Measurements from ENCODE around the gene TRABD2B. TPM values are rescaled to one million over a fixed set of nuclear protein-coding genes. Genes with fewer than 3 reads are reported as not detected.

Gene TRABD2B
- total RNA-seq, 1 donor from 2014 or later: 0.92 TPM

- DNase-seq (ENCODE audit: low read depth): no peak
- Histone ChIP-seq H3K36me3 (ENCODE audit: control insufficient read depth, insufficient read depth, low read length) (no peaks in the 10 kb centered on the region), H3K27me3 (ENCODE audit: control insufficient read depth, insufficient read depth, low read length) (peaks cover 65% of the 10 kb centered on the region), H3K4me3 (ENCODE audit: low read depth, low read length) (no peak overlapping the region)
- TF ChIP-seq CTCF (IDR thresholded peaks at IDR 0.05; ENCODE audit: insufficient read depth, low read length, poor library complexity, severe bottlenecking): no peak
These were observed 283.0 kb downstream of the TRABD2B start for GRCh38 chr1:47713975-47714767.

- Histone ChIP-seq H3K4me3 (ENCODE audit: low read depth, low read length) (no peak overlapping the region), H3K36me3 (ENCODE audit: control insufficient read depth, insufficient read depth, low read length) (no peaks in the 10 kb centered on the region), H3K27me3 (ENCODE audit: control insufficient read depth, insufficient read depth, low read length) (peaks cover 72% of the 10 kb centered on the region)
- TF ChIP-seq CTCF (IDR thresholded peaks at IDR 0.05; ENCODE audit: insufficient read depth, low read length, poor library complexity, severe bottlenecking): no peak
- no peak for DNase-seq (ENCODE audit: low read depth)
These were observed 283.7 kb downstream of the TRABD2B start for GRCh38 chr1:47713333-47713953.

- no peak for TF ChIP-seq CTCF (IDR thresholded peaks at IDR 0.05; ENCODE audit: insufficient read depth, low read length, poor library complexity, severe bottlenecking)
- H3K27me3 ChIP-seq (ENCODE audit: control insufficient read depth, insufficient read depth, low read length): peaks cover 77% of the 10 kb centered on the region
- no peak overlapping the region for H3K4me3 ChIP-seq (ENCODE audit: low read depth, low read length)
- no peaks in the 10 kb centered on the region for H3K36me3 ChIP-seq (ENCODE audit: control insufficient read depth, insufficient read depth, low read length)
- no peak for DNase-seq (ENCODE audit: low read depth)
These were observed 284.4 kb downstream of the TRABD2B start for GRCh38 chr1:47712596-47713299.

GRCh38 chr1:47711848-47712492, 285.2 kb downstream of the TRABD2B start:
- no peak for DNase-seq (ENCODE audit: low read depth)
- no peak for TF ChIP-seq CTCF (IDR thresholded peaks at IDR 0.05; ENCODE audit: insufficient read depth, low read length, poor library complexity, severe bottlenecking)
- Histone ChIP-seq H3K36me3 (ENCODE audit: control insufficient read depth, insufficient read depth, low read length) (no peaks in the 10 kb centered on the region), H3K27me3 (ENCODE audit: control insufficient read depth, insufficient read depth, low read length) (peaks cover 79% of the 10 kb centered on the region), H3K4me3 (ENCODE audit: low read depth, low read length) (no peak overlapping the region)

- H3K4me3 ChIP-seq (ENCODE audit: low read depth, low read length): no peak overlapping the region
- H3K27me3 ChIP-seq (ENCODE audit: control insufficient read depth, insufficient read depth, low read length): peaks cover 75% of the 10 kb centered on the region
- no peak for DNase-seq (ENCODE audit: low read depth)
- no peak for TF ChIP-seq CTCF (IDR thresholded peaks at IDR 0.05; ENCODE audit: insufficient read depth, low read length, poor library complexity, severe bottlenecking)
- no peaks in the 10 kb centered on the region for H3K36me3 ChIP-seq (ENCODE audit: control insufficient read depth, insufficient read depth, low read length)
These were observed 285.9 kb downstream of the TRABD2B start for GRCh38 chr1:47711184-47711847.

All from kidney epithelial cell (primary cell).